C4-2B (cell line): Measurements from ENCODE around the gene ALOX5AP.

Experiments used
- H3K27ac ChIP-seq: fragments of 450-650 bp; 2 replicates; pipeline ENCODE4 v1.5.1; 2017
- CTCF ChIP-seq: fragments of 450-650 bp; conservative IDR thresholded peaks from 2 replicates; pipeline ENCODE4 v1.5.1; 2017; ENCODE audit warnings: mild to moderate bottlenecking
- ZFX ChIP-seq: fragments of 450-650 bp; IDR thresholded peaks from 2 replicates; pipeline ENCODE4 v1.6.1; 2017

ALOX5AP gene

GRCh38 chr13:30810801-30811200 is 75.5 kb downstream of the ALOX5AP start:
- H3K27ac ChIP-seq: no peak overlapping the region
- TF ChIP-seq ZFX: no peak
- TF ChIP-seq CTCF: no peak
